Measurements from ENCODE around the gene STH.

Gene STH

DNA sequence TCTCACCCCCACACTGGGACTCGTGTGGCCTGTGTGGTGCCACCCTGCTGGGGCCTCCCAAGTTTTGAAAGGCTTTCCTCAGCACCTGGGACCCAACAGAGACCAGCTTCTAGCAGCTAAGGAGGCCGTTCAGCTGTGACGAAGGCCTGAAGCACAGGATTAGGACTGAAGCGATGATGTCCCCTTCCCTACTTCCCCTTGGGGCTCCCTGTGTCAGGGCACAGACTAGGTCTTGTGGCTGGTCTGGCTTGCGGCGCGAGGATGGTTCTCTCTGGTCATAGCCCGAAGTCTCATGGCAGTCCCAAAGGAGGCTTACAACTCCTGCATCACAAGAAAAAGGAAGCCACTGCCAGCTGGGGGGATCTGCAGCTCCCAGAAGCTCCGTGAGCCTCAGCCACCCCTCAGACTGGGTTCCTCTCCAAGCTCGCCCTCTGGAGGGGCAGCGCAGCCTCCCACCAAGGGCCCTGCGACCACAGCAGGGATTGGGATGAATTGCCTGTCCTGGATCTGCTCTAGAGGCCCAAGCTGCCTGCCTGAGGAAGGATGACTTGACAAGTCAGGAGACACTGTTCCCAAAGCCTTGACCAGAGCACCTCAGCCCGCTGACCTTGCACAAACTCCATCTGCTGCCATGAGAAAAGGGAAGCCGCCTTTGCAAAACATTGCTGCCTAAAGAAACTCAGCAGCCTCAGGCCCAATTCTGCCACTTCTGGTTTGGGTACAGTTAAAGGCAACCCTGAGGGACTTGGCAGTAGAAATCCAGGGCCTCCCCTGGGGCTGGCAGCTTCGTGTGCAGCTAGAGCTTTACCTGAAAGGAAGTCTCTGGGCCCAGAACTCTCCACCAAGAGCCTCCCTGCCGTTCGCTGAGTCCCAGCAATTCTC, 27.4 kb downstream of the STH start:
- H3K9me3 Mint-ChIP-seq = no peaks in the 10 kb centered on the region
- peaks cover 21% of the 10 kb centered on the region for H3K36me3 Mint-ChIP-seq
- H3K4me1 Mint-ChIP-seq = peaks cover 58% of the 10 kb centered on the region
- peak overlapping the region; percentile 89 for H3K27ac Mint-ChIP-seq
- peak; percentile 39 for ATAC-seq (ENCODE audit: low read depth)
- peak overlapping the region; percentile 42 for H3K4me3 Mint-ChIP-seq
- no peaks in the 10 kb centered on the region for H3K27me3 Mint-ChIP-seq
- peak in 1 of 2 donors; percentile 20 for DNase-seq (ENCODE audit: low spot score in 2 of 2)

DNA sequence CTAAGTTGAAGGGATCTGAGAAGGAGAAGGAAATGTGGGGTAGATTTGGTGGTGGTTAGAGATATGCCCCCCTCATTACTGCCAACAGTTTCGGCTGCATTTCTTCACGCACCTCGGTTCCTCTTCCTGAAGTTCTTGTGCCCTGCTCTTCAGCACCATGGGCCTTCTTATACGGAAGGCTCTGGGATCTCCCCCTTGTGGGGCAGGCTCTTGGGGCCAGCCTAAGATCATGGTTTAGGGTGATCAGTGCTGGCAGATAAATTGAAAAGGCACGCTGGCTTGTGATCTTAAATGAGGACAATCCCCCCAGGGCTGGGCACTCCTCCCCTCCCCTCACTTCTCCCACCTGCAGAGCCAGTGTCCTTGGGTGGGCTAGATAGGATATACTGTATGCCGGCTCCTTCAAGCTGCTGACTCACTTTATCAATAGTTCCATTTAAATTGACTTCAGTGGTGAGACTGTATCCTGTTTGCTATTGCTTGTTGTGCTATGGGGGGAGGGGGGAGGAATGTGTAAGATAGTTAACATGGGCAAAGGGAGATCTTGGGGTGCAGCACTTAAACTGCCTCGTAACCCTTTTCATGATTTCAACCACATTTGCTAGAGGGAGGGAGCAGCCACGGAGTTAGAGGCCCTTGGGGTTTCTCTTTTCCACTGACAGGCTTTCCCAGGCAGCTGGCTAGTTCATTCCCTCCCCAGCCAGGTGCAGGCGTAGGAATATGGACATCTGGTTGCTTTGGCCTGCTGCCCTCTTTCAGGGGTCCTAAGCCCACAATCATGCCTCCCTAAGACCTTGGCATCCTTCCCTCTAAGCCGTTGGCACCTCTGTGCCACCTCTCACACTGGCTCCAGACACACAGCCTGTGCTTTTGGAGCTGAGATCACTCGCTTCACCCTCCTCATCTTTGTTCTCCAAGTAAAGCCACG, 28.3 kb downstream of the STH start:
- Mint-ChIP-seq H3K27me3 (no peaks in the 10 kb centered on the region), H3K4me1 (peaks cover 58% of the 10 kb centered on the region), H3K9me3 (no peaks in the 10 kb centered on the region), H3K36me3 (peaks cover 27% of the 10 kb centered on the region), H3K27ac (peak overlapping the region; percentile 89), H3K4me3 (peak overlapping the region; percentile 7)
- no peak for ATAC-seq (ENCODE audit: low read depth)
- no peak for DNase-seq (ENCODE audit: low spot score in 2 of 2)

DNA sequence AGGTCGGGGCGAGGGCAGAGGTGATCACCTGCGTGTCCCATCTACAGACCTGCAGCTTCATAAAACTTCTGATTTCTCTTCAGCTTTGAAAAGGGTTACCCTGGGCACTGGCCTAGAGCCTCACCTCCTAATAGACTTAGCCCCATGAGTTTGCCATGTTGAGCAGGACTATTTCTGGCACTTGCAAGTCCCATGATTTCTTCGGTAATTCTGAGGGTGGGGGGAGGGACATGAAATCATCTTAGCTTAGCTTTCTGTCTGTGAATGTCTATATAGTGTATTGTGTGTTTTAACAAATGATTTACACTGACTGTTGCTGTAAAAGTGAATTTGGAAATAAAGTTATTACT, 28.9 kb downstream of the STH start:
- Mint-ChIP-seq H3K27ac (peak overlapping the region; percentile 89), H3K27me3 (no peaks in the 10 kb centered on the region), H3K4me1 (peaks cover 54% of the 10 kb centered on the region), H3K9me3 (no peaks in the 10 kb centered on the region), H3K4me3 (no peak overlapping the region), H3K36me3 (peaks cover 30% of the 10 kb centered on the region)
- no peak for DNase-seq (ENCODE audit: low spot score in 2 of 2)
- no peak for ATAC-seq (ENCODE audit: low read depth)

DNA sequence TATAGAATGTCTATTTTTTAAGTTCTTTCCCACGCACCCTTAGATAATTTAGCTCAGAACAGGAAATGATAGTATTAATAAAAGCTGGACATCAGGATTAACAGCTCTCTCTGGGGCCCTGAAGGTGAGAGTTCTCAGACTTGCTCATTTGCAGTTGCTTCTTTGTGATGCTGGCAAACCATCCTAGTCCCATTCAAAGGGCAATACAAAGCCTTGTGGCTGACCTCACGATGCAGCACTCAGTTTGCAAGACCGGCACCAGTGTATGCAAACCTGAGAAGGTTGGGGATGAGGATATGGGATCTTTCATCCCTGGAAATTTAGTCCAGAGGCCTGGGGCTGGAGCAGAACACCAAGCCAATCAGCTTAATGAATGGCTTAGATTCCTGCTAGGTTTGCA, 29.3 kb downstream of the STH start:
- peak overlapping the region; percentile 89 for H3K27ac Mint-ChIP-seq
- peaks cover 31% of the 10 kb centered on the region for H3K36me3 Mint-ChIP-seq
- no peaks in the 10 kb centered on the region for H3K9me3 Mint-ChIP-seq
- H3K4me1 Mint-ChIP-seq = peaks cover 53% of the 10 kb centered on the region
- H3K4me3 Mint-ChIP-seq = no peak overlapping the region
- DNase-seq (ENCODE audit: low spot score in 2 of 2) = no peak
- H3K27me3 Mint-ChIP-seq = no peaks in the 10 kb centered on the region
- no peak for ATAC-seq (ENCODE audit: low read depth)

DNA sequence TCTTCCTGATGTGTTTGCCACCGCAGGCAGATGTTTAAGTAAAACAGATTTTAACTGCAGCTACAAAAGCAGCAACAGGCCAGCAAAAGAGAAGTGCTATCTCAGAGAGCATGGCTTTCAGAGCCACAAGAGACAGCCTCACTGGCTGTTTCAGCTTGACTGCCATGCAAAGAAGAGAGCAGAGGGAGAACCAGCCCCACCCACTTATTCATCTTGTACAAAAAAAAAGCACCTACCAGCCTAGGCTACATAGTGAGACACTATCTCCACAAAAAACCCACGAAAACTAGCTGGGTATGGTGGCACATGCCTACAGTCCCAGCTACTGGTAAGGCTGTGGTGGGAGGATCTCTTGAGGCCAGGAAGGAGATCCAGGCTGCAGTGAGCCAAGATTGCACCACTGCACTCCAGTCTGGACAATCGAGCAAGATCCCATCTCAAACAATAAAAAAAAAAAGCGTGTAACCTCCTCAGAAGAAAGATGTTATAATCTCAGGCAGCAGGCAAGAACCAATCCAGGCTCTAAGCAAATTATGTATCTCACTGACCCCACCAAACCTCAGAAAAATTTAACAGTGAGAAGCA, 30.0 kb downstream of the STH start:
- peaks cover 50% of the 10 kb centered on the region for H3K4me1 Mint-ChIP-seq
- H3K4me3 Mint-ChIP-seq = no peak overlapping the region
- no peaks in the 10 kb centered on the region for H3K27me3 Mint-ChIP-seq
- ATAC-seq (ENCODE audit: low read depth) = peak; percentile 91
- no peaks in the 10 kb centered on the region for H3K9me3 Mint-ChIP-seq
- peaks cover 33% of the 10 kb centered on the region for H3K36me3 Mint-ChIP-seq
- H3K27ac Mint-ChIP-seq = peak overlapping the region; percentile 89
- peak; percentile 25 to 50 for DNase-seq (ENCODE audit: low spot score in 2 of 2)

DNA sequence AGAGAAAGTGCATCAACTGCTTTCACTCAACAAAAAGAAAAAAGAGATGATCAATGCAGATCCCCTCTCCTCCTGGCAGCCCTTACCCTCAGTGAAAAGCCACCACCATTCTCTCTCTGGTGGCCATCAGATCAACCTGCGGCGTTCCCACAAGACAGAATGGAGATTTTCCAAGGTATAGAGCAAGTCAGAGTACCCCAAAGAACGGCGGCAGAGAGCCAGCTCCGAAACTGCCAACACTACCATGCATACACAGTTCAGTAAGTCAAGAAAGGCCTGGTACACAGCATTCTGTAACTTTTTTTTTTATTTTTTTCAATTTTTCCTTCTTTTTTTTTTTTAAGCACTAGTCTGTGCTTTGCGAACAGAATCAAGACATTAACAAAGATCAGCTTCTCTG, 30.6 kb downstream of the STH start:
- Mint-ChIP-seq H3K9me3 (no peaks in the 10 kb centered on the region), H3K36me3 (peaks cover 35% of the 10 kb centered on the region)
- ATAC-seq (ENCODE audit: low read depth) = no peak

DNA sequence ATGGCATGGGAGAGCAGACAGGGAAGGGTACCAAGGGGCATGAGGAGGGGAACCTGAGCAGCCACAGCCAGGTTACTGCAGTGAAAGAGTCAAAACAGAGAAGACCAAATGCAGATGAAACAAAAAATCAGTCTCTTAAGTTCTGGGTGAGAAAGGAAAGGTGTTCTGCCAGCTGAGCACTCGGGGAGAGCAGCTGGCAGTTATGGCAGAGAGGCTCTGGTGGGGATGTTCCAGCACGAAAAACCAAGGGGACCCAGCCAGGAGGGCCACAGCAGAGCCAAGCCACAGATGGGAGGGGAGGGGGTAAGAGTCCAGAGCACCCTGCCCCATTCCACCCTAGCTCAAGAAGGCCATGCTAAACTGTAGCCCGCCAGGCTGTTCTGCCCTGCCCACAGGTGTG, 31.7 kb downstream of the STH start:
- Mint-ChIP-seq H3K27ac (peak overlapping the region; percentile 17), H3K4me1 (peaks cover 40% of the 10 kb centered on the region), H3K36me3 (peaks cover 43% of the 10 kb centered on the region), H3K9me3 (no peaks in the 10 kb centered on the region), H3K27me3 (no peaks in the 10 kb centered on the region), H3K4me3 (no peak overlapping the region)
- no peak for ATAC-seq (ENCODE audit: low read depth)
- DNase-seq (ENCODE audit: low spot score in 2 of 2) = no peak

More for the DNA sequence above, 30.6 kb downstream of the STH start:
- Mint-ChIP-seq H3K4me3 (no peak overlapping the region), H3K4me1 (peaks cover 49% of the 10 kb centered on the region), H3K27ac (peak overlapping the region; percentile 89), H3K27me3 (no peaks in the 10 kb centered on the region)
- no peak for DNase-seq (ENCODE audit: low spot score in 2 of 2)

DNA sequence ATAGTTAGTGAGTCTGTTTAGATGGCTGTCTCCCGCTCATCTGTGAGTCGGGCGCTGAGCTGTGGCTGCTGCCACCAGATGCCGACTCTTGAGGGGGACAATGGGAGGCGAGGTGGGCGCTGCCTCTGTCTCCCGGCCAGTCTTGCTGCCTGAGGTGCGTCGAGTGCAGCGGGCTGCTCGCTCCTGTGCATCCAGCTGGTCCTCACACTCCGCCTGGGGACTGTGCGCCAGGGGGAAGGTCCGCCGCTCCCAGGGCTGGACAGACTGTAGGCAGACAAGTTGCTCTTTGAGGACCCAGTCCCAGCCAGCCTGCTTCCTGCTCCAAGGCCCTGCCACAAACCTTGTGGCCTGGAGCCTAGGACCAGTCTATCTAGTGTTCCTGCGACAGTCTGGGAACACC, 32.4 kb downstream of the STH start:
- Mint-ChIP-seq H3K27me3 (no peaks in the 10 kb centered on the region), H3K4me3 (no peak overlapping the region), H3K27ac (peak overlapping the region; percentile 84), H3K36me3 (peaks cover 43% of the 10 kb centered on the region), H3K9me3 (no peaks in the 10 kb centered on the region), H3K4me1 (peaks cover 33% of the 10 kb centered on the region)
- ATAC-seq (ENCODE audit: low read depth) (no peak), DNase-seq (ENCODE audit: low spot score in 2 of 2) (no peak)

DNA sequence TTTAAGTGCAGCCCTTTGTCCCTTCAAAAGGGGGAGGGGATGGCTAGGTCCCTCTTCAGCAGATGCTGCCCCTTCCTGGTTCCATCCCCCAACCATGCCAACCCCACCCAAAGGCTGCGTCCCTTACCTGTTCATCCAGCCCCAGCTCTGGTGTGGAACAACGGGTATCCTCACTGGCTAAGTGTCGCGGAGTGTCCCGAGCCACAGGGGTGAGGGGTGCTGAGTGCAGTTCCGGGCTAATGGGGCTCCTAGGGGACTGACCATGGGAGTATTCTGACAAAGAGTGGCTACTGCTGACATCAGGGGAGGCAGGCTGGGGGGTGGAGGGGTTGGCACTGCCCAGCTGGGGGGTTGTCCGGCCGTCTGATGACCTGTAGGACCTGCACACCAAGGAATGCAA, 32.9 kb downstream of the STH start:
- no peaks in the 10 kb centered on the region for H3K27me3 Mint-ChIP-seq
- H3K4me1 Mint-ChIP-seq = peaks cover 29% of the 10 kb centered on the region
- H3K4me3 Mint-ChIP-seq = no peak overlapping the region
- peaks cover 45% of the 10 kb centered on the region for H3K36me3 Mint-ChIP-seq
- no peaks in the 10 kb centered on the region for H3K9me3 Mint-ChIP-seq
- peak overlapping the region; percentile 84 for H3K27ac Mint-ChIP-seq
- DNase-seq (ENCODE audit: low spot score in 2 of 2) = no peak
- ATAC-seq (ENCODE audit: low read depth) = no peak

DNA sequence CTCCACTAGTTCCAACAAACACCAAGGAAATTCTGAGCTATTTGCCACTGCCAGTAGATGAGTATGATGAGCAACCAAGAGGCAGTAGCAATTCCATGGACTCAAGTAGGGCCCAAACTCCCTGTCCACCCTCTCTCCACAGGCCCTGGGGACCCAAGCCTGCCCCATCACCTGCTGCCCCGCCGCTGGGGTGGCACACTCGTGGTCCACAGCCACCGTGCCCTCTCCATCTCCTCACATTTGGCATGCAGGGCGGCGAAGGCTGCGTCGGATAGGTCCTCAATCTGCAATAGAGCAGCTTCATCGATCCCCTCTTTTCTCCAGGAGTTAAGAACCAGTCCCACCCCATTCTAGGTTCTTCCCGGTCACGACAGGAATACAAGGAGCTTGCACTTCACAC, 33.9 kb downstream of the STH start:
- H3K9me3 Mint-ChIP-seq = no peaks in the 10 kb centered on the region
- H3K36me3 Mint-ChIP-seq = peaks cover 49% of the 10 kb centered on the region
- no peaks in the 10 kb centered on the region for H3K27me3 Mint-ChIP-seq
- peaks cover 20% of the 10 kb centered on the region for H3K4me1 Mint-ChIP-seq
- DNase-seq (ENCODE audit: low spot score in 2 of 2) = no peak
- ATAC-seq (ENCODE audit: low read depth) = no peak
- H3K4me3 Mint-ChIP-seq = no peak overlapping the region
- peak overlapping the region; percentile 84 for H3K27ac Mint-ChIP-seq

DNA sequence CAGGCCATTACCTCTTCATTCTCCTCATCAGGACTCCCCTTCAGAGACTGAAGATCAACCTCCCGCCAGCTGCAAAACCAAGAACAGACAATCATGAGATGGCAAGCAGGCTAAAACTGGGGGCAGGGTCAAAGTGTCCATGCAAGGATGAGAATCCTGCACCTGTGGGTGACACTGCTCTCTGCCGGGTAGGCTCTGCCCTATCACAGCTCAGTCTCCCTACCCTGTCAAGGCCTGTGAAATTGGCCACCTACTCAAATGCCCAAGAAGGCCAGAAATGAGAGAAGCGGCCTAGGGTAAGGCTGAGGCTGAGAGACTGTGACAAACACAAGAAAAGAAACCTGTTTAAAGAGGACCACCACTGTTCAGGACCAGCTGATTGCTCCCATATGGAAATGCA, 34.3 kb downstream of the STH start:
- no peak for ATAC-seq (ENCODE audit: low read depth)
- no peak overlapping the region for H3K4me3 Mint-ChIP-seq
- peaks cover 53% of the 10 kb centered on the region for H3K36me3 Mint-ChIP-seq
- no peak for DNase-seq (ENCODE audit: low spot score in 2 of 2)
- H3K4me1 Mint-ChIP-seq = peaks cover 17% of the 10 kb centered on the region
- H3K27me3 Mint-ChIP-seq = no peaks in the 10 kb centered on the region
- H3K27ac Mint-ChIP-seq = peak overlapping the region; percentile 84
- no peaks in the 10 kb centered on the region for H3K9me3 Mint-ChIP-seq

DNA sequence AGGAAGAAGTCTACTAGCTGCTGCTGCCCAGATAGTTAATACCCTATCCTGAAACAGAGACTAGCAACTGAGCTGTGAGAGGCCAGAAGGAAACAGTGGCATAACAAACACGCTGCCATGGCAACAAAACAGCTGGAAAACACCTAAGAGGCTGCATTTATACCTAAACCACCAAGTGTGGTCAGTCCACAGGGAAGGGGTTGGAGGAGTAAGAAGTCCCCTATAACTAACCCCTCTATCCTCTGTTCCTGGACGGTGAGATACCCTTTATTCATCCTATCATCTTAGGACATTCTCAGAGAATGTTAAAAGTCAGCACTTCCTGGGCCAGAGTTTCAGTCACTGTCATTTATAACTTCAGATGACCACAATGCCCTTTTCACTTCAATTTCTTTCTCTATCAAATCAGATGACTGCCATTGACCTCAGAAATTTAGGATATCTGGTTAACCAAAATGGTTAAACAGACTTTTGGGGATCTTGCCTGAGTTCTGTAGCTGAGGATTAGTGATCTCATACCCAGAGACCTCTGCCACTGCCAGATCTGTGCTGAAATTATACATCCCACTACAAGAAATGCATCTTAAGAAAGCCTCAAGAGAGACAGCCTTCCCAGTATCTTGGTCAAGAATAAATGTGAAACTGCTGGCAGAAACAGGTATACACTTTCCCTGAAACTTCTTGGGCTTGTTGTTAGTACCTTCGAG, 36.2 kb downstream of the STH start:
- no peak for DNase-seq (ENCODE audit: low spot score in 2 of 2)
- no peak overlapping the region for H3K4me3 Mint-ChIP-seq
- peaks cover 7% of the 10 kb centered on the region for H3K4me1 Mint-ChIP-seq
- no peaks in the 10 kb centered on the region for H3K27me3 Mint-ChIP-seq
- no peaks in the 10 kb centered on the region for H3K9me3 Mint-ChIP-seq
- peaks cover 46% of the 10 kb centered on the region for H3K36me3 Mint-ChIP-seq
- H3K27ac Mint-ChIP-seq = peak overlapping the region; percentile 84
- ATAC-seq (ENCODE audit: low read depth) = peak; percentile 62

DNA sequence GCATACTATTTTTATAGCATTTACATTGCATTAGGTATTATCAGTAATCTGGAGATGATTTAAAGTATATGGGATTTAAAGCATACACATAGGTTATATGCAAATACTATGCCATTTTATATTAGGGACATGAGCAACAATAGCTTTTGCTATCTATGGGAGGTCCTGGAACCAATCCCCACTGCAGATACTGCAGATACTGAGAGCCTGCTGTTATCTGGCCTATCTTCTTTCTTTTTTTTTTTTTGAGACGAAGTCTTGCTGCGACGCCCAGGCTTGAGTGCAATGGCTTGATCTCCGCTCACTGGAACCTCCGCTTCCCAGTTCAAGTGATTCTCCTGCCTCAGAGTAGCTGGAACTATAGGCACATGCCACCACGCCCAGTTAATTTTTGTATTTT, 37.4 kb downstream of the STH start:
- H3K36me3 Mint-ChIP-seq = peaks cover 42% of the 10 kb centered on the region
- H3K4me3 Mint-ChIP-seq = no peak overlapping the region
- ATAC-seq (ENCODE audit: low read depth) (no peak), DNase-seq (ENCODE audit: low spot score in 2 of 2) (no peak)
- H3K27ac Mint-ChIP-seq = peak overlapping the region; percentile 24
- H3K9me3 Mint-ChIP-seq = no peaks in the 10 kb centered on the region
- H3K27me3 Mint-ChIP-seq = no peaks in the 10 kb centered on the region
- H3K4me1 Mint-ChIP-seq = peaks cover 3% of the 10 kb centered on the region
